Measurements from ENCODE around the gene PPP2R2C. TPM values are rescaled to one million over a fixed set of nuclear protein-coding genes. Genes with fewer than 3 reads are reported as not detected.

PPP2R2C gene
- total and polyA plus RNA-seq, 2 experiments from 2014 or later, result 1.3 to 9.2 TPM

DNA sequence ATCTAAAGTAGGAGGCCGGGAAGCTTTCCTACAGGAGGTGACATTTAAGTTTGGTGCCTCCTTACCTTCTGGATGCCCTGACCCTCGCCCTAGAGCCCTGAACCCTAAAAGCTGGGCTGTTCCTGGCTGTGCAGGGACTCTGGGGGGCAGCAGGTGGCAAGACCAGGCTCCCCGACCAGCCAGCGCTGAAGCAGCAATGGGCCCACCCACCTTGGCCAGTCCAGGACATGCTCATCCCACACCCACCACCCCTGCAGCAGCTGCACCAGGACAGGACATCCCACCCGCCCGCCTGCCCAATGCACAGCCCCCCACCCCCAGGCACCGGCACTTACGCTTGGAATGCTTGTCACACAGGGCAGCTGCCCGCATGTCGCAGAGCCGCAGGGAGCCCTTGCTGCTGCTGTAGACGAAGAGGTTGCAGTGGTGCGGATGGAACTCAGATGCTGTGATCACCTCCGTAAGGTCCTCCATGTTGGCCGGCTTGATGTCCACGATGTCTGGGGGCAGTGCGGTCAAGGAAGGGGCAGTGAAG lies 124.8 kb downstream of the PPP2R2C start (continued):
- TF ChIP-seq, protein P1, sequence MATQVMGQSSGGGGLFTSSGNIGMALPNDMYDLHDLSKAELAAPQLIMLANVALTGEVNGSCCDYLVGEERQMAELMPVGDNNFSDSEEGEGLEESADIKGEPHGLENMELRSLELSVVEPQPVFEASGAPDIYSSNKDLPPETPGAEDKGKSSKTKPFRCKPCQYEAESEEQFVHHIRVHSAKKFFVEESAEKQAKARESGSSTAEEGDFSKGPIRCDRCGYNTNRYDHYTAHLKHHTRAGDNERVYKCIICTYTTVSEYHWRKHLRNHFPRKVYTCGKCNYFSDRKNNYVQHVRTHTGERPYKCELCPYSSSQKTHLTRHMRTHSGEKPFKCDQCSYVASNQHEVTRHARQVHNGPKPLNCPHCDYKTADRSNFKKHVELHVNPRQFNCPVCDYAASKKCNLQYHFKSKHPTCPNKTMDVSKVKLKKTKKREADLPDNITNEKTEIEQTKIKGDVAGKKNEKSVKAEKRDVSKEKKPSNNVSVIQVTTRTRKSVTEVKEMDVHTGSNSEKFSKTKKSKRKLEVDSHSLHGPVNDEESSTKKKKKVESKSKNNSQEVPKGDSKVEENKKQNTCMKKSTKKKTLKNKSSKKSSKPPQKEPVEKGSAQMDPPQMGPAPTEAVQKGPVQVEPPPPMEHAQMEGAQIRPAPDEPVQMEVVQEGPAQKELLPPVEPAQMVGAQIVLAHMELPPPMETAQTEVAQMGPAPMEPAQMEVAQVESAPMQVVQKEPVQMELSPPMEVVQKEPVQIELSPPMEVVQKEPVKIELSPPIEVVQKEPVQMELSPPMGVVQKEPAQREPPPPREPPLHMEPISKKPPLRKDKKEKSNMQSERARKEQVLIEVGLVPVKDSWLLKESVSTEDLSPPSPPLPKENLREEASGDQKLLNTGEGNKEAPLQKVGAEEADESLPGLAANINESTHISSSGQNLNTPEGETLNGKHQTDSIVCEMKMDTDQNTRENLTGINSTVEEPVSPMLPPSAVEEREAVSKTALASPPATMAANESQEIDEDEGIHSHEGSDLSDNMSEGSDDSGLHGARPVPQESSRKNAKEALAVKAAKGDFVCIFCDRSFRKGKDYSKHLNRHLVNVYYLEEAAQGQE (IDR thresholded peaks at IDR 0.05; ENCODE audit: unreplicated experiment), result no peak
- TF ChIP-seq JUNB (IDR thresholded peaks at IDR 0.05; ENCODE audit: unreplicated experiment) (no peak), EZH2phosphoT487 (IDR thresholded peaks at IDR 0.05; ENCODE audit: unreplicated experiment) (no peak), CREB1 (CRISPR knock-in tag; IDR thresholded peaks at IDR 0.05; ENCODE audit: low read depth) (no peak), NANOG (IDR thresholded peaks at IDR 0.05; ENCODE audit: borderline replicate concordance) (no peak)
- TF ChIP-seq, protein P2, sequence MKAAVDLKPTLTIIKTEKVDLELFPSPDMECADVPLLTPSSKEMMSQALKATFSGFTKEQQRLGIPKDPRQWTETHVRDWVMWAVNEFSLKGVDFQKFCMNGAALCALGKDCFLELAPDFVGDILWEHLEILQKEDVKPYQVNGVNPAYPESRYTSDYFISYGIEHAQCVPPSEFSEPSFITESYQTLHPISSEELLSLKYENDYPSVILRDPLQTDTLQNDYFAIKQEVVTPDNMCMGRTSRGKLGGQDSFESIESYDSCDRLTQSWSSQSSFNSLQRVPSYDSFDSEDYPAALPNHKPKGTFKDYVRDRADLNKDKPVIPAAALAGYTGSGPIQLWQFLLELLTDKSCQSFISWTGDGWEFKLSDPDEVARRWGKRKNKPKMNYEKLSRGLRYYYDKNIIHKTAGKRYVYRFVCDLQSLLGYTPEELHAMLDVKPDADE (IDR thresholded peaks at IDR 0.05), result no peak

DNA sequence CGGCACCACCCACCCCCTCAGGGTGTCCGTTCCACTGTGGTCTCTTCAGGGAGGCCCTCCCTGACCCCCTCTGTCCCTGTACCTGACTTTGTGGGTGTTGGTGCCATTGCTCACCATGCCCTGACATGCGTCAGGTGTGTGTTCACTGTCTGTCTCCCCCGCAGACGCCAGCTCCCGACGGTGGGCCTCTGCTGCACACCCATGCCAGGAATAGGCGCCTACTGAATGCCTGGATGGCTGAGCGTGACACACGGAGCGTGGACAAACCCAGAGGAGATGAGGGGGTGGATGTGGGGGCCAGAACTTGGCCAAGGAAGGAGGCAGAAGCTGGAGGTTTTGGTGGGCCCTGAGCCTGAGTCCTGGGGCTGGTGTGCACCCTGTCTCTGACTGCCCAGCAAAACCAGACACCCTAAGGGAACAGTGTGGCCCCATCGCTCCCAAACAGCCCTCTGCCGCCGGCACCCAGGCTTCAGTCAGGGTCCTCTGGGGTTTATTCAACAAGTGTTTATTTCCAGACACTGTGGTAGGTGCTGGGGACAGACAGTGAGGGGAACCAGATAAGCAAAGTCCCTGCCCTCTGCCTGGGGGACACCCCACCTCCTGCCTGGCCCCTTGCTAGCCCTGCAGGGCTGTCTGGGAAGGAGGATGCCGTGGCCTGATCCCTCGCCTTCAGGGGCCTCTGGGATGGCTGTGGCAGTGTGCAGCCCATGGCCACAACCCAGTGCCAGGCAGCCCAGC lies 125.9 kb downstream of the PPP2R2C start:
- ATAC-seq (no peak), DNase-seq (ENCODE audit: low spot score) (no peak)
- H3K4me1 ChIP-seq (ENCODE audit: insufficient read depth), result no peaks in the 10 kb centered on the region
- H3K4me3 Mint-ChIP-seq, result no peak overlapping the region; the same call in 2 of the 3 replicates
- H3K79me2 ChIP-seq (replicated peaks; ENCODE audit: insufficient read depth), result no peaks in the 10 kb centered on the region
- H3K36me3 ChIP-seq (ENCODE audit: insufficient read depth), result no peaks in the 10 kb centered on the region
- no peaks in the 10 kb centered on the region for H4K20me1 ChIP-seq (replicated peaks; ENCODE audit: insufficient read depth)
- no peaks in the 10 kb centered on the region for H3K9me3 Mint-ChIP-seq
- H2AFZ ChIP-seq, result no peak overlapping the region
- no peaks in the 10 kb centered on the region for H3K27me3 ChIP-seq (ENCODE audit: insufficient read depth)
- H3K4me2 ChIP-seq, result no peak overlapping the region
- H3K27ac ChIP-seq (ENCODE audit: low read depth), result no peak overlapping the region
- no peaks in the 10 kb centered on the region for H3F3A ChIP-seq (replicated peaks; ENCODE audit: low read depth)
- no peak overlapping the region for H3K27ac Mint-ChIP-seq
- no peak overlapping the region for H3K4me3 ChIP-seq
- H3K27me3 Mint-ChIP-seq (ENCODE audit: insufficient read depth, low read depth, poor library complexity), result no peaks in the 10 kb centered on the region
- TF ChIP-seq, protein P1 (IDR thresholded peaks at IDR 0.05; ENCODE audit: unreplicated experiment), result no peak
- TF ChIP-seq CREB1 (CRISPR knock-in tag; IDR thresholded peaks at IDR 0.05; ENCODE audit: low read depth) (no peak), EZH2 (IDR thresholded peaks at IDR 0.05; ENCODE audit: low read depth, unreplicated experiment) (no peak)
- TF ChIP-seq, protein P3, sequence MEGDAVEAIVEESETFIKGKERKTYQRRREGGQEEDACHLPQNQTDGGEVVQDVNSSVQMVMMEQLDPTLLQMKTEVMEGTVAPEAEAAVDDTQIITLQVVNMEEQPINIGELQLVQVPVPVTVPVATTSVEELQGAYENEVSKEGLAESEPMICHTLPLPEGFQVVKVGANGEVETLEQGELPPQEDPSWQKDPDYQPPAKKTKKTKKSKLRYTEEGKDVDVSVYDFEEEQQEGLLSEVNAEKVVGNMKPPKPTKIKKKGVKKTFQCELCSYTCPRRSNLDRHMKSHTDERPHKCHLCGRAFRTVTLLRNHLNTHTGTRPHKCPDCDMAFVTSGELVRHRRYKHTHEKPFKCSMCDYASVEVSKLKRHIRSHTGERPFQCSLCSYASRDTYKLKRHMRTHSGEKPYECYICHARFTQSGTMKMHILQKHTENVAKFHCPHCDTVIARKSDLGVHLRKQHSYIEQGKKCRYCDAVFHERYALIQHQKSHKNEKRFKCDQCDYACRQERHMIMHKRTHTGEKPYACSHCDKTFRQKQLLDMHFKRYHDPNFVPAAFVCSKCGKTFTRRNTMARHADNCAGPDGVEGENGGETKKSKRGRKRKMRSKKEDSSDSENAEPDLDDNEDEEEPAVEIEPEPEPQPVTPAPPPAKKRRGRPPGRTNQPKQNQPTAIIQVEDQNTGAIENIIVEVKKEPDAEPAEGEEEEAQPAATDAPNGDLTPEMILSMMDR (conservative IDR thresholded peaks at IDR 0.05; ENCODE audit: low read depth in 2 of 2), result no peak
- peaks cover 7% of the 10 kb centered on the region for H3K4me1 Mint-ChIP-seq
- no peaks in the 10 kb centered on the region for H3K9me2 ChIP-seq (ENCODE audit: insufficient read depth)
- H3K36me3 Mint-ChIP-seq (ENCODE audit: low read depth), result no peaks in the 10 kb centered on the region

Data from GM23338 (cell line).